HCT116 (cell line): ENCODE measurements around the gene GALM. TPM values are rescaled to one million over a fixed set of nuclear protein-coding genes. Genes with fewer than 3 reads are reported as not detected.
"Not testable (repeated sequence)": the region's sequence is repeated elsewhere in the genome, so short reads cannot be mapped to it uniquely, and the experiment has no call there.

Experiments
- ATAC-seq: fragments of 200-7000 bp; cut with Tn5 transposase; 2 replicates; pipeline ENCODE4 v1.9.1; 2020; ENCODE audit warnings: mild to moderate bottlenecking, moderate library complexity
- BruUV-seq: library from RNA; stranded (reverse); fragments of 400-500 nt; replicated peaks from 2 replicates; lab custom pipeline; 2021; lab: Mats Ljungman, UMichigan
- CTCF ChIA-PET: fragments of 300-600 bp; sonication (Branson Sonifier 250); formaldehyde crosslinking; loops from one replicate; lab custom pipeline; 2021; ENCODE audit warnings: antibody characterized with exemption; lab: Charles Lee
- POLR2A ChIA-PET: fragments of 300-600, 350-600 bp; sonication (Branson Sonifier 250); formaldehyde crosslinking; loops from one replicate; lab custom pipeline; 2021; ENCODE audit warnings: antibody characterized with exemption; lab: Charles Lee
- RAD21 ChIA-PET, 2 experiments: fragments of 300-600 bp; sonication (Branson Sonifier 250); formaldehyde crosslinking; loops; one replicate each; lab custom pipeline; 2023; ENCODE audit warnings: low total read pairs in 2 of 2; ENCODE audit not compliant: uncharacterized antibody in 2 of 2, unreplicated experiment in 2 of 2, low non-redundant PET in 1 of 2; lab: Charles Lee
- DNase-seq: peaks from one replicate; pipeline ENCODE4 v3.0.0-alpha.2; 2010; ENCODE audit warnings: low read depth, low spot score
- H2AFZ ChIP-seq: fragments of 200-600 bp; shearing (Covaris generic), sonication (generic); 2 replicates; pipeline ENCODE4 v1.6.1; 2017; ENCODE audit warnings: low read depth, mixed run types, mixed read lengths, antibody characterized with exemption, low read length; ENCODE audit not compliant: poor library complexity, severe bottlenecking
- H3K27ac ChIP-seq: 2 replicates; pipeline ENCODE4 v1.5.1; 2012; ENCODE audit warnings: low read depth, low read length
- H3K27me3 ChIP-seq: fragments of 200-600 bp; sonication (generic); 2 replicates; pipeline ENCODE4 v1.6.1; 2016; ENCODE audit warnings: mixed run types, low read length, mixed read lengths; ENCODE audit not compliant: insufficient read depth
- H3K36me3 ChIP-seq, 2 experiments: fragments of 200-500 bp in 1 of 2; fragments of 200-600 bp in 1 of 2; sonication (Bioruptor generic) in 1 of 2; sonication (generic) in 1 of 2; 2 replicates each; pipeline versions ENCODE4 v1.5.1 to v1.6.1; 2014 to 2016; ENCODE audit warnings: low read length in 2 of 2, inconsistent platforms in 1 of 2, mixed read lengths in 1 of 2, mixed run types in 1 of 2; ENCODE audit not compliant: insufficient read depth in 2 of 2, control insufficient read depth in 1 of 2
- H3K4me1 ChIP-seq, 2 experiments: fragments of 200-600 bp in 1 of 2; sonication (generic) in 1 of 2; 2 replicates each; pipeline versions ENCODE4 v1.5.1 to v1.6.1; 2012 to 2017; ENCODE audit warnings: low read length in 2 of 2, inconsistent platforms in 1 of 2, mild to moderate bottlenecking in 1 of 2, mixed read lengths in 1 of 2, mixed run types in 1 of 2, moderate library complexity in 1 of 2; ENCODE audit not compliant: insufficient read depth in 2 of 2, control insufficient read depth in 1 of 2
- H3K4me2 ChIP-seq: fragments of 200-600 bp; sonication (generic); 2 replicates; pipeline ENCODE4 v1.6.1; 2017; ENCODE audit warnings: mixed run types, low read length, mixed read lengths
- H3K4me3 ChIP-seq, 2 experiments: fragments of 200-600 bp in 1 of 2; sonication (generic) in 1 of 2; replicated peaks in 1 of 2; 2 replicates each; pipeline ENCODE4 v1.5.1; 2011 to 2016; ENCODE audit warnings: low read length in 2 of 2, control low read depth in 1 of 2, low read depth in 1 of 2, mild to moderate bottlenecking in 1 of 2, mixed read lengths in 1 of 2, mixed run types in 1 of 2
- H3K79me2 ChIP-seq: fragments of 200-600 bp; sonication (generic); 2 replicates; pipeline ENCODE4 v1.6.1; 2017; ENCODE audit warnings: mild to moderate bottlenecking, mixed run types, low read length, moderate library complexity, mixed read lengths; ENCODE audit not compliant: insufficient read depth
- H3K9ac ChIP-seq: fragments of 200-600 bp; sonication (generic); 2 replicates; pipeline ENCODE4 v1.6.1; 2016; ENCODE audit warnings: low read length, mixed read lengths
- H3K9me2 ChIP-seq: fragments of 200-600 bp; sonication (generic), shearing (Covaris generic); 2 replicates; pipeline ENCODE4 v1.6.1; 2017; ENCODE audit warnings: mixed run types, mild to moderate bottlenecking, moderate library complexity; ENCODE audit not compliant: insufficient read depth
- H3K9me3 ChIP-seq, 2 experiments: fragments of 200-500 bp in 1 of 2; fragments of 200-600 bp in 1 of 2; sonication (Bioruptor generic) in 1 of 2; sonication (generic) in 1 of 2; 2 replicates each; pipeline ENCODE4 v1.6.1; 2014 to 2017; ENCODE audit warnings: low read length in 2 of 2, mixed read lengths in 2 of 2, inconsistent platforms in 1 of 2, low read depth in 1 of 2, mild to moderate bottlenecking in 1 of 2, mixed run types in 1 of 2, moderate library complexity in 1 of 2; ENCODE audit not compliant: control insufficient read depth in 1 of 2, insufficient read depth in 1 of 2
- H4K20me1 ChIP-seq: fragments of 200-600 bp; sonication (generic), shearing (Covaris generic); 2 replicates; pipeline ENCODE4 v1.6.1; 2017; ENCODE audit warnings: mixed run types, mild to moderate bottlenecking, moderate library complexity; ENCODE audit not compliant: insufficient read depth
- CBX3 ChIP-seq: IDR thresholded peaks from 2 replicates; pipeline ENCODE4 v1.6.1; 2012; ENCODE audit warnings: low read depth
- EGR1 ChIP-seq: IDR thresholded peaks from 2 replicates; pipeline ENCODE4 v1.6.1; 2012; ENCODE audit warnings: low read depth
- intact Hi-C: fragments of 100-400 bp; cut with micrococcal nuclease; formaldehyde crosslinking; loops from 2 replicates; pipeline ENCODE4 v1.10.0; 2022
- total RNA-seq: library from RNA; stranded (reverse); gene quantifications from one replicate; pipeline ENCODE4 v1.2.1, GENCODE V29; 2021; ENCODE audit not compliant: unreplicated experiment

Gene GALM
- total RNA-seq, 1 experiment from 2014 or later = 10.2 TPM

- DNase-seq = no peak
- CTCF ChIA-PET = no interaction called here
- no peaks in the 10 kb centered on the region for H3K9me2 ChIP-seq
- BruUV-seq = no TSS peak
- H3K79me2 ChIP-seq = no peaks in the 10 kb centered on the region
- H4K20me1 ChIP-seq = no peaks in the 10 kb centered on the region
- no peaks in the 10 kb centered on the region for H3K27me3 ChIP-seq
- H3K4me3 ChIP-seq = no peak overlapping the region
- H3K9ac ChIP-seq = no peak overlapping the region
- POLR2A ChIA-PET = no interaction called here
- intact Hi-C loops = no loop called here
- no peaks in the 10 kb centered on the region for H3K36me3 ChIP-seq
- H2AFZ ChIP-seq = no peak overlapping the region
- ATAC-seq = no peak
- RAD21 ChIA-PET = no interaction called here
- H3K4me2 ChIP-seq = no peak overlapping the region
- no peaks in the 10 kb centered on the region for H3K4me1 ChIP-seq
- no peaks in the 10 kb centered on the region for H3K9me3 ChIP-seq
- TF ChIP-seq CBX3 (no peak), EGR1 (no peak)
- no peak overlapping the region for H3K27ac ChIP-seq
Measured at GRCh38 chr2:38706846-38707345, 41.0 kb downstream of the GALM start.

- CTCF ChIA-PET, ATAC-seq, RAD21 ChIA-PET, H3K4me3 ChIP-seq, H3K27me3 ChIP-seq, H2AFZ ChIP-seq, BruUV-seq, H3K9me2 ChIP-seq, DNase-seq, intact Hi-C loops, H4K20me1 ChIP-seq, H3K36me3 ChIP-seq, H3K79me2 ChIP-seq, H3K4me2 ChIP-seq, H3K9ac ChIP-seq, H3K4me1 ChIP-seq, H3K27ac ChIP-seq, H3K9me3 ChIP-seq: not testable (repeated sequence)
- POLR2A ChIA-PET = interaction anchor here (0.9 kb wide), 1 partner anchor 43 kb away, joined by 3 read pairs; the partner anchor contains the start of gene SRSF7
Measured at GRCh38 chr2:38708491-38708890, 42.6 kb downstream of the GALM start.
